Stimulated activated CD8-positive, alpha-beta memory T cell treated with anti-CD3 and anti-CD28 coated beads, Interleukin-7, amount 100 ng/mL, for 1 hour (primary cell): Measurements from ENCODE around the gene FAM25A.

Experiments
- DNase-seq, 2 donors: peaks; one replicate each; pipeline ENCODE4 v3.0.0-alpha.2; 2020; ENCODE audit warnings: low read depth in 2 of 2

The FAM25A gene

DNA sequence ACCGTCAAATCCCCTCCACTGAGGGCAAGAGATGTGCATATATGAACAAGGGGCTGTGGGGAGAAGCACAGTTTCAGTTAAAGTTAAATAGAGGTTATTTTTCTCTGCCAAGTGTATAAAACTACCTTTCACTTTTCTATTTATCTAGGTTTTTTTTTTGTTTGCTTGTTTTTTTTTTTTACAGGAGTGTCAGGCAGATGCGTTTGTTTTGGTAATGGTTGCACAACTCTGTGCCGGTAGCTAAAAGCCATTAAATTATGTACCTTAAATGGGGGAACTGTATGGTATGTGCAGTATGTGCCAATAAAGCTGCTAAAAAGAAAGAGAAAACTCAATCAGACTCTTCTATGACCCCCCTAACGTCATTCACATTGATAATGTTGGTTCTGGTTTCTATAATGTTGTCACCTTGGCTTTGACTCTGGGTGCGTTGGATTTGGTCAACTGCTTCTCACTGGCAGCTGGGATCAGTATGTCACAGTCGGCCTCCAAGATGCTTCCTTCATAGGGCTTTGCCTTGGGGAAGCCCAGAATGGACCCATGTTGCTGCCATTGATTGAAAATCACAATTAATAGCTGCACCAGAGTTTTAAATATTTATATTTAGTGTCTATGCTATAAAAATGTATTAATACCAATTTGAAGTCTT is 40.3 kb downstream of the FAM25A start:
- no peak for DNase-seq

DNA sequence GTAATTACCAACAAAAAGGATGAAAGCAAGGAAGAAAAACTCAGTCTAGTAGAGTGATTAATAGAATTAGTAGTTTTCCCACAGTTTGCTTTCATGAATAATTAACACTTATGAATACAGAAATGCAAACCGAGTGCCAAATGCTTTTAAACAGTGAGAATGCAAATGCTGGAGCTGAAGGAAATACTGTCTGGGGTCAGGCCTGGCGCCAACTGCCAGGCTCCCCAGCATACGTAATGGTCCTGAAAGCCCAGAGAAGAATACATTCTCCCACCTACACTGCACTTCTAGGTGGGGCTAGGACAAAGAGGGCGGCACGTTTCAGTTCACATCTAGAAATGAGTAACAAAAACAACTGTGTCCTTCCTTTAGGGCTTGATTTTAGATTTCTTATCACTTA is 44.6 kb downstream of the FAM25A start:
- no peak for DNase-seq

DNA sequence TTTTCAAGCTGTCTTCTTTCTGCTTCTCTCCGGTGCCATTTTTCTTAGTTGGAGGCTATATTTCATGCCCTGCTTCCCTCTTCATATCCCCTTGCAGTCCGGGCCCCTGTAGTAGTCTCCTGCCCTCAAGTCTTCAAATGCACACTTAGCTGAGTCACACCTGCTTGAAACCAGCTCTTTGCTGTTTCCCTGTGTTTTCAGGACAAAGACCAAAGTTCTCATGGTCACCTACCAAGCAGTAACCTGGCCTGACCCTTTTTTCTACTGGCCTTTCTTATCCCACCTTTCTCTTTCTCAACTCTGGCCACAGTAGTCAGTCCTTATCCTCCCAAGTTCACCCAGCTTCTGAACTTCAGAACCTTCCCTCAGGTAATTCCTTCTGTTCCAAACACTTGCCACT is 46.1 kb downstream of the FAM25A start:
- no peak for DNase-seq

DNA sequence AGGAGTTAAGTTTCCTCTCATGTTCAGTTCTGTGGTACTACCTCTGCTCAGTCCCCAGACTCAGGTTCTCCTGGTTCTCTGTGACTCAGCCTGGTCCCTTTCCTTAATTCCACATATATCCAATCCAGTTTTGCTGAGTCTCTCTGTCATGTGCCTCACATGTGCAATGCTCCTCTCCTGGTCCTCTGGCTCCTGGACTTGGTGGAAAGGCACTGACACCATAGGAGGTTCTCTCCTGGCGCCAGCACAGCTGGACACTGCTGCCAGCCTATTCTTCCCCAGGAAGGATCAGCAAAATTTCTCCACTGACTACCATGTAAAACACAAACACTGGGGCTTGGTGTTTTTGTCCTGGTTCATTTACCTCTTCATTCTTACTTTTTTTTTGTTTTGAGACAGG is 46.8 kb downstream of the FAM25A start:
- DNase-seq, result no peak

DNA sequence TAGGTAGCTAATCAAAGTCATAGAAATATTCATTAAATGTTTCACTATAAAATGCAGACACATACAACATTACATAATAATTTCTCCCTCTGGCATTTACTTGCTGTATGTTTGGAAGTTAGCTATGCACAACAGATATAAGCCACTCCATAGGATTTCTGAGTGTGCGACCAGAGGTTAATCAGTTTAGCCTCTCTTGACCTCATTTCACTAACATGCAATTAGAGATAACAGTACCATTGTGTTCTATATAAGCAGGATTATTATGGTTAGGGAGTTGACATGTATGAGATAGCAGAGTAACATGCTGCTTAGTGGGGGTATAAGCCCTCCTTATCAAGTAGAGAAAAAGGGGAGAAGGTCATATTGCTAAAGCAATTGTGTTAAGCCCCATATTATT is 48.2 kb downstream of the FAM25A start:
- no peak for DNase-seq

DNA sequence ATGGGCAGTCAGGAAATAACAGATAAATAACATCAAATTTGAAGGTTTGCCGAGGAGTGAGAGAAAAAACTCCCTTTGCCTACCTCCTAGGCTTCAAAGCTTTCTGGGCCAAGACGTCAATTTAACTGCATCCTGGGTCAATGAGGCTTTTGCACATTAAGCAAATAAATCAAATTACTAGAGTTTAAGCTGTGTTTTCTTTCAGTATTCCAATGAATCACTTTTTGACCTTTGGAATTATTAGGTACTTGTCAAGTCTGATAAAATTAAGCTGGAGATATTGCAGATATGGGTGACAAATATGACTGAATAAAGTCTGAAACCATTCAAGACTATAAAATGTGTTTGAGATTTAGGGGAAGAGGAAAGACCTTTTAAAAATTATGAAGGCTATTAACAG is 52.4 kb downstream of the FAM25A start:
- DNase-seq, result no peak
